CD4-positive, alpha-beta T cell treated with Interleukin-17A for 1 hour (primary cell): Measurements from ENCODE around the gene ALG3.

Experiments used
- DNase-seq: peaks from one replicate; pipeline ENCODE4 v3.0.0-alpha.2; 2020

Gene ALG3

DNA sequence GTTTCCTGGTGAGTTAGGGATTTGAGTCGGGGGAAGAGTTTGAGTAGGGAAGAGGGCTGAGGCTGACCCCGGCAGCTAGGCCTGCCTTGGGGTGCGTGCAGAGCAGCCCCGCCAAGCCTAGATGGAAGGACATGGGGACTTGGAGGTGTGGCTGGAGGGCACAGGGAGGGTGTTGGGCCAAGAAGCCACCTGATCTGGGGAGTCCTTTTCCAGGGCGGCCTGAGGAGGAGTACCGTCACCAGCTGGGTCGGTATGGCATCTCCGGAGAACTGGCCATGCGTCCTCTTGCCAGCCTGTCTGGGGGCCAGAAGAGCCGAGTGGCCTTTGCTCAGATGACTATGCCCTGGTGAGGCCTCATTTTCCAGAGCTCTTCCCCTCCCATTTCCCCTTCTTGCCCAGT, 55.9 kb downstream of the ALG3 start:
- no peak for DNase-seq
